ENCODE data around the gene FAM117A. TPM values are rescaled to one million over a fixed set of nuclear protein-coding genes. Genes with fewer than 3 reads are reported as not detected.

Gene FAM117A
- total and polyA plus RNA-seq, 10 of the 15 experiments (the other 5 are each of a cell fraction or from before 2014, with no cell fraction given) = 2.1 to 29.6 (median 20.0) TPM

GRCh38 chr17:49775546-49776260, 11.8 kb upstream of the FAM117A start:
- intact Hi-C loops (cut with micrococcal nuclease; ENCODE audit: unreplicated experiment) (no loop called here), in situ Hi-C loops (cut with MboI) (no loop called here)
- no peak overlapping the region for H3K4me3 ChIP-seq
- DNase-seq (ENCODE audit: low read depth, low spot score) = no peak
- POLR2A ChIA-PET = interaction anchor here (1.0 to 1.4 kb wide), 2 partner anchors 16 to 26 kb away, joined by 3 to 4 read pairs; no protein-coding TSS in a partner anchor
- H3K36me3 ChIP-seq (ENCODE audit: control insufficient read depth in 2 of 2, insufficient read depth in 2 of 2, low read length in 1 of 2) = no peaks in the 10 kb centered on the region
- no peaks in the 10 kb centered on the region; a peak in 2 of 4 replicates for H3K27me3 ChIP-seq (replicated peaks in 1 of 2; ENCODE audit: control insufficient read depth in 2 of 2, insufficient read depth in 2 of 2, low read length in 1 of 2)
- CTCF ChIA-PET = interaction anchor here (0.6 to 7.8 kb wide), 7 partner anchors 11 to 79 kb away, joined by 3 to 67 read pairs (median 4); partner anchors contain the start of genes FAM117A and SLC35B1
- H3K4me1 ChIP-seq (ENCODE audit: control insufficient read depth, insufficient read depth, low read length) = no peaks in the 10 kb centered on the region
- SMC1A ChIA-PET (ENCODE audit: uncharacterized antibody, unreplicated experiment) = interaction anchor here (0.8 to 4.7 kb wide), 8 partner anchors 17 to 80 kb away, joined by 3 to 38 read pairs (median 4); partner anchors contain the start of gene SLC35B1
- TF ChIP-seq HSF1 (IDR thresholded peaks at IDR 0.05; ENCODE audit: low read depth, low read length) (peak; percentile 67; the same call in 1 of the 2 replicates), MTA2 (IDR thresholded peaks at IDR 0.05; ENCODE audit: low read depth) (no peak)
- no peaks in the 10 kb centered on the region for H4K20me1 ChIP-seq (ENCODE audit: control insufficient read depth, insufficient read depth)
- no peak for FAIRE-seq
- no peak overlapping the region for H2AFZ ChIP-seq (ENCODE audit: control insufficient read depth, low read depth, low read length)
- no peaks in the 10 kb centered on the region for H3K79me2 ChIP-seq (ENCODE audit: control insufficient read depth, insufficient read depth, low read length)
- no peaks in the 10 kb centered on the region for H3K9me3 ChIP-seq (replicated peaks; ENCODE audit: control insufficient read depth, insufficient read depth, low read length)
- H3K27ac ChIP-seq (ENCODE audit: control insufficient read depth, insufficient read depth) = no peak overlapping the region
- WGBS (ENCODE audit: insufficient coverage, insufficient replicate concordance, low lambda C conversion rate, missing lambda C conversion rate) = 71% methylated on average over 8 of the region's 8 CpGs
- no peak for ATAC-seq
- H3K9ac ChIP-seq (ENCODE audit: control insufficient read depth, insufficient read depth, low read length) = no peak overlapping the region
- RAD21 ChIA-PET (ENCODE audit: unreplicated experiment) = interaction anchor here (1.1 to 2.9 kb wide), 3 partner anchors 12 to 80 kb away, joined by 4 to 11 read pairs (median 5); partner anchors contain the start of gene SLC35B1
- no TSS peak for BruUV-seq (replicated peaks)
- H3K4me2 ChIP-seq (ENCODE audit: control insufficient read depth, insufficient read depth) = no peak overlapping the region

All from GM12878 (cell line).